ENCODE measurements around the gene DIP2C.

DIP2C gene

DNA sequence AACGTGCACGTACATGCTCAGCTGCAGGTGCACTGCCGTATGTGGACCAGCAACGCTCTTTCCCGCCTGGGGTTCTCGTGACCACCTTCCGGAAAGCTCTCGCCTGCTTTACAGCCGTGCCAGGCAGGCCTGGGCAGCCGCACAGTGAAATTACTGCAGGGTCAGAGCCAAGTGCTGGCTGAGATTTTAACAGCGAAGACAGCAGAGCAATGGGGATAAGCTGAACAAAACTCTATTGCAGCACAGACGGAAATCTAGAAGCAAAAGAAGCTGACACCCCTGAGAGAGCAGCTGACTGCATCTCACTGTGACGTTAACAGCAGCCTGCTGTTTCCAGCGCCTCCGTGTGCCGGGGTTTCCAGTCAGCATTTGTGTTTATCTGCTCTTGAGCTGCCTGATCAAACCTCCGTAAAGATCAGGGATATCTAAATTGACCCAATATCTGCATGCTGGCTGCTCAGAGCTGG is 179.0 kb downstream of the DIP2C start:
- no peak for DNase-seq

DNA sequence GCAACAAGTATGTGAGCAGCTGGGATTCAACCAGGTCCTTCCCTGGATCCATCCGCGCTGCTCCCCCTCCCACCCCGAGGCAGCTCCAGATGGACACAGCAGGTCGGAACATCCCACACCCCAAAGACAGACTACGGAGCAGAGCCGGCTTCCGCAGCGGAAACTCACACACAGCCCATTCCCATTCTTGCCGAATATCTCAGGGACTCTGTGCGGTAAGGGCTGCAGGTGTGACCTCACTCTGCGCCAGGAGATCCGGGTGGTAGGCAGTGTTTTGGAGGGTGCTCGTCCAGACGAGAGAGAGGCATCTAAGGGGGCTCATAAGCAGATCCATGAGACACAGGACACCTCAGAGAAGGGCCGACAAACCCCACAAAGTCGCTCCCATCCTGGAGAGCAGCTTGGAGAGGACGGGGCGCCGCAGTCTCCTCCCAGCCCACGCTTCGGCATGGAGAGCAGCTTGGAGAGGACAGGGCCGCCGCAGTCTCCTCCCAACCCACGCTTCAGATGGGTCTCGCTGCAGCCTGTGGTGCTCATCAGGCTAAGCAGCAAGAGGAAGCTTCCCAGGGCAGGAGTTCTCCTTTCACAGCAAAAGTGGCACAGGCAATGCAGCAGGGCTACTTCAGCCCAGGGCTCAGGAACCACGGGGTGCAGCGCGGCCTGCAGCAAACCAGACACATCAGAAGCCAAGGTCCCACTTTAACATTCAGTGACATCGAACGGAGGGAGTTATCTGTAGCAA is 179.9 kb downstream of the DIP2C start:
- DNase-seq, result no peak

DNA sequence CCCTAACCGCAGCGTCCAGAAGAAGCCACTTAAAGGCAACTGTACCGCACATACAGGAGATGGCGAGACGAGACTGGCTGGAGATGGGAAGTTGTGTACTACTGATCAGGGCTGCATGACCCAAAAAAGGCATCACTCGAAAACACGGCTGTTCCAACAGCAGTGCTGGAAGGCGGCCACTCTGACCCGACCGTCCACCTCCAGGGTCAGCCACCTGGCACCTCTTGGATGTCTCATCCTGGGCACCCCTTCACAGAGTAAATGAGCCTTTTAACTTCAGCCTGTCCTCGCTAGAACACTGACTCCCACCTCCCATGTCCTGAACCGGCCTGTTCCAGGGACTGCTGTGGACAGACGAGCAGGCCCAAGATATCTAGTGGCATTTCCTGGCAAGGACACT is 180.7 kb downstream of the DIP2C start:
- DNase-seq, result no peak

DNA sequence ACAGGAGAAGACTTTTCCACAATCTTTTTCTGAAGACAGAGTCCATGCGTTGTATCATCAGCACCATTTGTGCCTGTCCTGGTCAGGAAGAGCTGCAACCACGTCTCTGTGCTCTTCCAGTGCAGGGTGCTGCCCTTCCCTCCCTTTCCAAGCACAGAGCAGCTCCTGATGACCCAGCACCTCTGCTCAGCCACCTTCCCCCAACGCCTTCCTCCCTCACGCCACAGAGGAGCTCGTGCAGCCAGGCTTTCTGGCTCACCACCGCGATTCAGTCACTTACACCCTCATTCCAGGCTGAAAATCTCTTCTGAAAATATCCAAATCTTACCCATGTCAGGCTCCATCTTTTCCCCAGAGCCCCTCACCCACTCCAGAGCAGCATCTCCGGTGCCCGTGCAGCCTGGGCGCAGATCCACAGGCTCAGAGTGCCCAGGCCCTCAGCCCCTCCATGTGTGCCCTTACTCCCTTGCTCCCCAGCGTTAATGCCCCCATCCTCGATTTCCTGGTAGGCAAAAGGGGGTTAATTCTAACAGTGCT is 181.5 kb downstream of the DIP2C start:
- DNase-seq, result no peak

DNA sequence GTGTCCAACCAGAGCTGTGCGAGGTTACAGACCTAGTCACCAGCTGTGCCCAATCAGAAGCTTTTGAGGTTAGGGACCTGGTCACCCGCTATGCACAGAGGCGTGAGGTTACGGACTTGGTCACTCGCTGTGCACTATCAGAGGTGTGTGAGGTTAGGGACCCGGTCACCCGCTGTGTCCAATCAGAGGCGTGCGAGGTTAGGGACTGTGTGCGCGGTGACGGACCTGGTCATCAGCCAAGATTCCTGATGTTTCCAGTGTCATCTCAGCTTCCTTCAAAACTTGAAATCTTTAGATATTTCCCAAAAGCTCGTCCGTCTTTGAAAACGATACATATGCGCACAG is 182.1 kb downstream of the DIP2C start:
- DNase-seq, result no peak

DNA sequence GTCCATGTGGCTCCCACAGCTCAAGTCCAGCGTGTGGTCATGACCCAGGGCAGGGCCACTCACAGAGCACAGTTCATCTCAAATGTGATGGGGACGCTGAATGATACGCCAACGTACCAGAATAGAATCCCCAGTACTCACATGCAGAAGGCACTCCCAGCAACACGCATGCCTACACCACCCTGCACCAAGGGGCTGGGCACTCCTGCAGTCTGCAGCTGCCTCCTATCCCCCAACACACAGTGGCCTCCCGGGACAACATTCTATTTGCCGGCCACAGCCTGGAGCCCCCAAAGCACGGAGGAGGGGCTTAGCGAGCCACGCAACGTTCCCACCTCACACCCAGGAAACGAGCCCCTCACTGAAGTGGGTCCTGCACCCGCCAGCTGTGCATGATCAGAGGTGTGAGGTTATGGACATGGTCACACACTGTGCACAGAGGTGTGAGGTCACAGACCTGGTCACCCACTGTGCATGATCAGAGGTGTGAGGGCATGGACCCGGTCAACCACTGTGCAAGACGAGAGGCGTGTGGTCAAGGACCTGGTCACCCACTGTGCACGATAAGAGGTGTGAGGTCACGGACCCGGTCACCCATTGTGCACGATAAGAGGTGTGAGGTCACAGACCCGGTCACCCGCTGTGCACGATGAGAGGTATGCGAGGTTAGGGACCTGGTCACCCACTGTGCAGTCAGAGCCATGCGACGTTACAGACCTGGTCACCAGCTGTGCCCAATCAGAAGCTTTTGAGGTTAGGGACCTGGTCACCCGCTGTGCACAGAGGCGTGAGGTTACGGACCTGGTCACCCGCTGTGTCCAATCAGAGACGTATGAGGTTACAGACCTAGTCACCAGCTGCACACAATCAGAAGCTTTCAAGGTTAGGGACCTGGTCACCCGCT is 182.8 kb downstream of the DIP2C start:
- DNase-seq, result no peak

DNA sequence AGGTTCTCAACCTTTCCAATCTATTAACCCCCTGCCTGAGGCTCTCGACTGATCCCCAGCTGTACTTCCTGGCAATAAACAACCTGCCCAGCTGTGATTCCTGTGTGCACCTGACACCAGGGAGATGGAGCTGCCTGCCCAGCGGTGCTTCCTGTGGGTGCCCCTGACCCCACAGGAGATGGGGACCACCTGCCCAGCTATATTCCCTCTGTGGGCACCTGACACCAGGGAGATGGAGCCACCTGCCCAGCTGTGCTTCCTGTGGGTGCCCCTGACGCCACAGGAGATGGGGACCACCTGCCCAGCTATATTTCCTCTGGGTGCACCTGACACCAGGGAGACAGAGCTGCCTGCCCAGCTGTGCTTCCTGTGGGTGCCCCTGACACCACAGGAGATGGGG is 184.0 kb downstream of the DIP2C start:
- no peak for DNase-seq

DNA sequence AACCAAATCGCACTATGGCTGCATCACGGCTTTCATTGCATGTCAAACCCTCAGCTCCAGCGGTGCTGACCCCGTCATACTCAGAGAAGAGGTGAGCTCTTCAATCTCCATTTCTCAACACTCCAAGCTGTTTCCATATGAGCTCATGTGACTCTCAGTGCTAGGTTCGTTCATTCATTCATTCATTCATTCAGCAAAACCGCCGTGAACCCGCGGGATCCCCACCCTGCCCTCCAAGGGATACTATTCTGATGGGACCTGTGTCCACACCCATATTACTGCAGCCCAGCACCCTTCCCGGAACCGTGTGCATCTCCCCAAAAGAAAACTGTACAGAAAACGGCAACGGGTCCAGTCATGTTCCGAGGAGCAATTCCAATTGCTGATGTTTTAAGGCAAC is 184.7 kb downstream of the DIP2C start:
- no peak for DNase-seq

DNA sequence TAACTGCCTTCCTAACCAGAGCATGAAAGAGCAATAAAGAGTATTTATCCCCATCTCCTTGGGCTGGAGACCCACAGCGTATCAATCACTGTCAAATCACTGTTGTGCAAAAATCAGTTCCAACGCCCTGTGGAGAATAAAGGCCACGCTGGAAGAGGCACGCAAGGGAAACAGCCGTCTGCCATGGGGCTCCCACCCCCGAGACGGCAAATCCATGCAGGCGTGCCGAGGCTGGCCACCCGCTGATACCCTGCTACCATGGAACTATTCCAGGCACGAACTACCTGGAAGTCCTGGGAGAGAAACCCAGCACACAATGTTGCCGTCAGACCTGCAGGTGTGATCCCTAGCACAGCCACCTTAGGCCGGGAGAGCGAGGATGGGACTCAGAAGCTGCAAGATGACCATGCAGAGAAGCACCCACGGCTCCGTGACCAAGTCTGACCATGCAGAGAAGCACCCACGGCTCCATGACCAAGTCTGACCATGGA is 185.3 kb downstream of the DIP2C start:
- DNase-seq, result no peak

DNA sequence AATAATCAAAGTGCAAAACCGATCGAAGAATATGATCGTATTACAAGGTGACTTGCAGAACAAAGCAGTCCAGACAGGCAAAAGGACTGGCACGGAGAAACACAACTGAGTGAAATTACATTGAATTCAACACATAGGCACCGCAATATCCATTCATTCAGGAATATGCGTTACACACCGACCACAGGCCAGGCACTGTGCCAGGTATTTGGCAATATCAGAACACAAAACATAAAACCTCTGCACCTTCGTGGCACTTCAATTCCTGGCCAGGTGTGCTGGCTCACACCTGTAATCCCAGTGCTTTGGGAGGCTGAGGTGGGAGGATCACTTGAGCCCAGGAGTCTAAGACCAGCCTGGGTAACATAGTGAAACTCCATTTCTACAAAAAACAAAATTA is 187.9 kb downstream of the DIP2C start:
- DNase-seq, result no peak

DNA sequence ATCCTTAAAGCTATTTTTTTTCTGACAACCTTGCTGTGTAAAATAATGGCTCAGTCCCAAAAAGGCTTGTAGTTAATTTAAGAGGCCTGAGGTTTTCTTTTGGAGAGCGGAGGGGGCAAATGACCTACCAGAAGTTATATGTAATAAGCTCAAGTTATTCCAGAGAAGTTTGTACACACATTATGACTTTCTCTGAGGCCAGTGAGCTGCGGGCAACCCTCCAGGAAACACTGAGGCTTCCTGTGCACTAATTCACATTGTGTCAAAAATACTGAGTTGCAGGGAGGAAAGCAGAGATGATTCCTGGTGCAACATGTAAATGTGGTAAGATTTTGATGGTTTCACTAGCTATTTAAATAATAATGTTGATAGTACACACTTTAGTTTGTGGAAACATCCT is 188.6 kb downstream of the DIP2C start:
- DNase-seq, result no peak

DNA sequence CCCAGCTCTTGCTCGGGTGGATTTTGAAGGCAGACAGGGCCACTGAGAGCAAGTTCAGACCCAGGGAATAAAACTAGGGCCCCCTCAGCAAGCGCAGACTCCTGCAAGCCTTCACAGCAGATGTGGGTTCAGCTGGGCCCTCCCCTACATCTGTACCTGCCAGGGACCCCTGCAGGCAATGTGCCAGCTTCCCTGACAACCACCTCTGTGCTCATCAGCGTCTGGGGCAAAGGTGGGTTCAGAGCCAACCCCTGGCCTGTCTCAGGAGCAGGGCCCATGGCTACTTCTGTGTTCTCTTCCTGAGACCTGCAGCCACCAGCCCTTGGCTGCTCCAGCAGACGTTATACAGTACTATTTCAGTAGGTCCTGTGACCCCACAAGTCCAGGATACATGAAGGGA is 189.5 kb downstream of the DIP2C start:
- no peak for DNase-seq

DNA sequence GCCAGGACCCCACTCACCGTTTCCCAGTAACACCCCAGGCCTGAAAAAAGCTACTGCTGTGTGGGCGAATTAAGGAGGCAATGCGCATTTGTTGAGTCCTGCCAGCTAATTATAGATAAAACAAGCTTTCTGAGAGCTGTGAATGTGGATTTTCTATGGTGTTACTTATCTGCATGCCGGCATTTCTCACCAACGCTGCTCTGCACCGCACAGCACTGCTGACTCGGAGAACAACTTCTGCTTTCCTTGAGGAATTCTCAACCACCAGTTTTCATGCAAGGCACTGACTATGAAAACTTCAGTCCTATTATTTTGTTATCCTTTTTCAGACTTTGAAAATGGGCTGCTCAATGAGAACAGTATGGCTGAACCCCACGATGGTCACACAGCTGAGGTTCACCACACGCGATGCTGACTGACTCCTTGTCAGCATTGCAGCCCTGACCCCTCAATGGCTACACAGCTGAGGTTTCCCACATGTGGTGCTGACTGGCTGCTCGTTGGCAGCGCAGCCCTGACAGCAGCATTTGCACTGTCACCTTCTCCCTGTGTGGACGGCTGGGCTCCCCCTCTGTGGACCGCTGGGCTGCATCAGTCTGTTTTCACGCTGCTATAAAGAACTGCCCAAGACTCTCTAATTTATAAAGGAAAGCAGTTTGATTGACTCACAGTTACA is 190.6 kb downstream of the DIP2C start:
- DNase-seq, result no peak

DNA sequence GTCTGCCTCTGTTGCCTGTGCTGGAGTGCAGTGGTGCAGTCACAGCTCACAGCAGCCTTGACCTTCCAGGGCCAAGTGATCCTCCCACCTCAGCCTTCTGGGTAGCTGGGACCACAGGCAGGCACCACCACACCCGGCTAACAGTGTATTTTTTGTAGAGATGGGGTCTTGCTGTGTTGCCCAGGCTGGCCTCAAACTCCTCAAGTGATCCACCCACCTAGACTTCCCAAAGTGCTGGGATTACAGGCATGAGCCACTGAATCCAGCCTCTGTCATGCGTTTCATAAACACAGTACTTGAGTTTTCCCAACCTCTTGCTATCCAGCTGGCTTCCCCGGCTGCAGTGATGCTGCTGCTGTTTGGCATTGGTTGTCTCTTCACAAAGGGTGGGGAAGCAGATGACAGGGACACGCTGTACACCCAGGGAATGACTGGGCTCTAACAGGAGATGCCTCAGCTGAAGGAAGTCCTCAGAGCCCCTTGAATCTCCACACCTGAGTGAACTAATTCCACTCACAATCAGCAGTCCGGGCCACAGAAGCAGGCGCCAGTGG is 191.5 kb downstream of the DIP2C start:
- no peak for DNase-seq

DNA sequence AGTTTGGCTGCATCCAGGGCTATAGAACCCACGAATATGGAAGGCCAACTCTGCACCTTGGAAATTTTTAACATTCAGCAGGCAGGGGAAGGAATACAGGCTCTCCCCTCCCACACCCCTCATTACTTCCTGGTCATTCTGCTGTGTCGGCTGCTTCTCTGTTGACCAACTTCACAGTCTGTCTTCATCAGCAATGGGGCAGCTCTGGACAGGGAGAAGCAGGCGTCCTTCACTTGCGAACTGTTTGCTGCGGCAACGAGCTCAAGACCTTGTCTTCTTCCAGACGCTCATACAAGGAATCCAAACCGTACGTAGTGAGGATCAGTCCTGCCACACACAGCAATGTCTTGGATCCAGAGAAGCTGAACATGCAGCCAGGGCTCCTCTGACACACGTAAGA is 192.2 kb downstream of the DIP2C start:
- DNase-seq, result no peak

DNA sequence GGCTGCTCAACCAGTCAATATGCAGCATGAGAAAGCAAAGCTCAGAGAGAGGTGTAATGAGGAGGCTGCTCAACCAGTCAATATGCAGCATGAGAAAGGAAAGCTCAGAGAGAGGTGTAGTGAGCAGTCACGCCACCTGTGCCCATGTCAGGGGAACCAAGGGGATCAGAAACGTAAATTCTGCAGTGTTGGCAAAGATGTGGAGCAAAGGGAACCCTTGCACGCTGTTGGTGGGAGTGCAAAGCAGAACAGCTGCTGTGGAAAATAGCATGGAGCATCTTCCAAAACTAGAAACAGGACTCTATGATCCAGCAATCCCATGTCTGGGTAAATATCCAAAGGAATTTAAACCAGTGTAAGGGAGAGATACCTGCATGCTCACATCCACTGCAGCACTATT is 194.9 kb downstream of the DIP2C start:
- no peak for DNase-seq

DNA sequence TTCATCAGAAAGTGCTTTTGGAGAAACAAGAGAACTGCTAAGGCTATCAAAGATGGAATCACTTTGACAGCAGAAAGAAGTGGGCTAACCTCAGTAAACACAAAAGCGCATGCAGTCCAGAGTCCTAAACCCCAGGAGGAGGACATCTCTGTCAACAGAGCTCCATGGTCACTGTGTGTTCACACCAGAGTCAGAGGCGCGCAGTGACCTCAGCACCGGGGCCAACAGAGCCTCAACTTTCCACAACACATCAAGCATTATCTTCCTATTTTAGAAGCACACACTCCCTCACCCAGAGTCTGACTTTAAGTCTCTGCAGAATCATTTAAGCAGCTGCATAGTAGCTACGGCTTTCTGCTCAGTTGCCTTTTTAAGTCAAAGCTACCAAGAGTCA is 195.3 kb downstream of the DIP2C start:
- no peak for DNase-seq

DNA sequence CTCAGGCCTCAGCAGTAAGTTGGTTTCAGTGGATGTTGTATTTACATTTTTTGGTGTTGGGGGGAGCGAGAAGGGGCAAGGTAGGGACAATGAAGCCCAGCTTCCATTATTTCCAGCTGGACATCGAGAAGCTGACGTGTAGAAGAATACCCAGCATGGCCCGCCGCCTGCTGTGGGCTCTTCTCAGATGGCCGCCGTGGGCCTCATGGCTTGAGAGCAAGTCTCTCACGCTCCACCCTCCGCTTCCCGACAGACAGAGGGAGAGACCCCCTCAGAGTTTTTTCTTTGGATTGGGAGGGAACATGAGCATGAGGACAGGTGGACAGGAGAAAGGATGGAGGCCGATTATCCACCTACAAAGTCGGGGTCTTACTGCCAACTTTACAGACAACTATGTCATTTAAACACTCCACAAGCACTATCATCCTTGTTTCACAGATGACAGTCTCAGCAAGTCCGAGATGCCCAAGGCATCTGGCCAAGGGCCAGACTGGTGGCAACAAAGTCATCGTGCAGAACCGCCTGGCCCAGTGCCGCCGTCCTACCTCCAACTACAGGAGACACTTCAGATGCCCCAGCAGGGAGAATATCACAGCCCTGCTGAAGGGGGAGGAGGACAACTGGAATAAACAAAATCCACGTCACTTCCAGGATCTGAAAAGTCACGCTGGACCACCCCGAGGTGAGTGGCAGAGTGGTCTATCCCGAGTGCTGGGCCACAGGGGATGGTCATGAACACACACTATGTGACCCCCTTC is 195.9 kb downstream of the DIP2C start:
- no peak for DNase-seq

DNA sequence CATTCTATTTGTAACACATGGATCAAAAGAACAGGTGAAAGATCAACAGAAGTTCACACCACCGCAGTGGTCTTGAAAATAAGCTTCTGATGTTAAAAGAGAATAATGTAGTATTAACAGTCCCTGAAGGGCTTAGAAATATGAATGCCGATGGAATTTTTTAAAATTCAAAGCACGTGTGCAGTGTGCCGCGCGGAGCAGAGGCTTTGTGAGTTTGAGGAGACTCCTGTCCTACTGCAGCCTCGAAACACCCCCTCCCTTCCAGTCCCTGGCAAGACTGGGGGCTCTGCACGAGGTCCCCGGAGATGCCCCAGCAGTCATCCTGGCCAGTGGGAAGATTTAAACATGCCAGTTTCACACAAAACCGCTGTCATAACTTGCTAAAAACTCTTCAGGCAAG is 196.6 kb downstream of the DIP2C start:
- DNase-seq, result no peak

DNA sequence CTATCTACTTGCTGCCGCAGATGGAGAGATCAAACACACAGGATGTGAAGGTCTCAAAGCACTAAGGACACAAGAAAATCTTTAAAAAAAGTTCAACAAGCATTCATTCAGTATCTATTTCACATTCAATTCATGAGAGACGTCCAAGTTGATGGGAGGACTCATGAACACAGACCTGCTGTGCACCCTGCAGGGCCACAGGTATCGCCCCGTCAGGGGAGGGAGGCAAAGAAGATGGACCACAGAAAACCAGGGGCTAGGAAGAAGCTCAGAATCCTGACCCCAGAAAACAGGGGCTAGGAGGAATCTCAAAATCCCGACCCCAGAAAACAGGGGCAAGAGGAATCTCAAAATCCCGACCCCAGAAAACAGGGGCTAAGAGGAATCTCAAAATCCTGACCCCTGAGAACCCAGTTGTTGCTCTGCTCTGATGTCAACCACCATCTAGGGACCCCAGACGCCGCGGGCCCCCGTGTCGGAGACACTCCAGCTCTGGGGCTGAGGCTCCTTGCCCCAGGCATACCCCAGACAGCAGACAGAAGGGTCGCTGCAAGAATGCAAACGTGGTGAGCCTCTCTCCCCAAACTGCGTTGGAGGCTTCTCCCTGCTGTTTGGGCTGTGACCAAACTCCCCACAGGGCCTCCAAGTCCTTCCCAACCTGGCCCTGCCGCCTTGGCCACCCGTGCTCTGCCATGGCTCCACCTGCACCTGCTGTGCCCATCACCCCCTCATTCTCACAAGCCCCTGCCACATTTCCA is 197.6 kb downstream of the DIP2C start:
- DNase-seq, result no peak

DNA sequence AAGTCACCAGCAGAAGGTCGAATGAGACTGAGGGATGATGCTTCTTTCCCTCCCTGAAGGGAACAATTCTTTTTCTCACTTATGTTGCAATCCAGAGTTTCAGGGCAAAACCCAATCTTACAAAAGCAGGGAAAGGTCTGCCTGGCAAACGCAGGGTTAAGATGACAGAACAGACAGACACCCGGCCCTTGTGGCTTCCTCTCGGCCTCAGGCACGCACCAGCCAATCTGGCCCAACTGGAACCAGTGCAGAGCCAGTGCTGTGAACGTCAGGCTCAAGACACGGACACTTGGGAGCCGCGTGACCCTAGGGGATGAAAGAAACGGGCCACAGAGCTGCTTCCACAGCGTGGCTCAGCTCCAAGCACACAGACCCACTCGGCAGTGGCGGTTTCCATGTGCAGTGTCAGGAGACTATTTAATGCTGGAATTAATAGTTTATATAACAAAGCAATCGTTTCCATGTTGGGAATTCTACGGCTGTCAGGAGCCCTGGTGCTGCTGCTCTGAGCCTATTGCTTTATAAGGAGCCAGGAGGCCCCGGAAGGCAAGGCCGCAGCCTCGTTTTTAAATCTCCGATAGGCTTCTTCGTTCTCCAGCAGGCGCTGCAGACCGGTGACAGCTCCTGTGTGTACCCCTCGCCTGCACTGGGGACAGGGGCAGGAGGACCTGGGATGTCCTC is 198.4 kb downstream of the DIP2C start:
- no peak for DNase-seq
